Activated naive CD4-positive, alpha-beta T cell treated with anti-CD3 and anti-CD28 coated beads for 36 hours (primary cell): ENCODE results near the gene BRSK2. TPM values are rescaled to one million over a fixed set of nuclear protein-coding genes. Genes with fewer than 3 reads are reported as not detected.

ENCODE experiments used
- CTCF ChIA-PET: fragments of 350-600 bp; sonication (Branson Sonifier 250); formaldehyde crosslinking; loops from one replicate; lab custom pipeline; 2021; ENCODE audit warnings: antibody characterized with exemption; lab: Charles Lee
- DNase-seq: peaks from one replicate; pipeline ENCODE4 v3.0.0-alpha.2; 2020
- H3K27ac Mint-ChIP-seq: one replicate; pipeline ENCODE4 v1.8.0; 2021; ENCODE audit warnings: mild to moderate bottlenecking, mixed read lengths
- H3K27me3 Mint-ChIP-seq: one replicate; pipeline ENCODE4 v1.8.0; 2021; ENCODE audit warnings: low read depth, mixed read lengths
- H3K36me3 Mint-ChIP-seq: one replicate; pipeline ENCODE4 v1.8.0; 2021; ENCODE audit warnings: low read depth, mixed read lengths
- H3K4me1 Mint-ChIP-seq: one replicate; pipeline ENCODE4 v1.8.0; 2021; ENCODE audit warnings: low read depth, mixed read lengths
- H3K4me3 Mint-ChIP-seq: one replicate; pipeline ENCODE4 v1.8.0; 2021; ENCODE audit warnings: mild to moderate bottlenecking, moderate library complexity, mixed read lengths
- H3K9me3 Mint-ChIP-seq: one replicate; pipeline ENCODE4 v1.8.0; 2021; ENCODE audit warnings: mixed read lengths
- intact Hi-C: fragments of 100-400 bp; cut with micrococcal nuclease; formaldehyde crosslinking; loops from one replicate; pipeline ENCODE4 v1.15.1; 2023
- total RNA-seq, 2 experiments: library from RNA; stranded (reverse); gene quantifications; one replicate each; pipeline ENCODE4 v1.2.3, GENCODE V29; 2021

Gene BRSK2
- total RNA-seq, 2 experiments from 2014 or later: 0.17 to 0.44 TPM

DNA sequence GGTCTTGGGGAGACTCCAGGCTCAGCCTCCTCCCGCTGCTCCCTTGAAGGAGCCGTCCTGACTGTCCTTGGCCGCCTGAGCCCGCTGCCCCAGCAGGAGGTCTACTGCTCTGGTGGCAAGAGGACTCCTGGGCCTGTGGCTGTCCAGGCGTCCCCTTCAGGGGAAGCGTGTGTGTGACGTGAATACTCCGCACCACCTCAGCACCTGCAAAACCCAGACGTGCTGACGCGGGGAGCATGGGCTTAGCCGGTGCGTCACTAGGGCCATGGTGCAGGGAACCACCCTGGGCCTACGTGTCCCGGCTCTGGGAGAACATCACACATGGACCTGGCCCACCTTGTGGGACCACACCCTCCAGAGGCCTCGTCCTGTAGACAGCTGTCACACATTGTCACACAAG lies 30.2 kb upstream of the BRSK2 start:
- no peak overlapping the region for H3K4me3 Mint-ChIP-seq
- CTCF ChIA-PET: interaction anchor here (0.7 kb wide), 1 partner anchor 139 kb away, joined by 4 read pairs; no protein-coding TSS in a partner anchor
- H3K27ac Mint-ChIP-seq: no peak overlapping the region
- peaks cover 4% of the 10 kb centered on the region for H3K27me3 Mint-ChIP-seq
- intact Hi-C loops: no loop called here
- no peak for DNase-seq
- no peaks in the 10 kb centered on the region for H3K36me3 Mint-ChIP-seq
- H3K4me1 Mint-ChIP-seq: no peaks in the 10 kb centered on the region
- no peaks in the 10 kb centered on the region for H3K9me3 Mint-ChIP-seq

DNA sequence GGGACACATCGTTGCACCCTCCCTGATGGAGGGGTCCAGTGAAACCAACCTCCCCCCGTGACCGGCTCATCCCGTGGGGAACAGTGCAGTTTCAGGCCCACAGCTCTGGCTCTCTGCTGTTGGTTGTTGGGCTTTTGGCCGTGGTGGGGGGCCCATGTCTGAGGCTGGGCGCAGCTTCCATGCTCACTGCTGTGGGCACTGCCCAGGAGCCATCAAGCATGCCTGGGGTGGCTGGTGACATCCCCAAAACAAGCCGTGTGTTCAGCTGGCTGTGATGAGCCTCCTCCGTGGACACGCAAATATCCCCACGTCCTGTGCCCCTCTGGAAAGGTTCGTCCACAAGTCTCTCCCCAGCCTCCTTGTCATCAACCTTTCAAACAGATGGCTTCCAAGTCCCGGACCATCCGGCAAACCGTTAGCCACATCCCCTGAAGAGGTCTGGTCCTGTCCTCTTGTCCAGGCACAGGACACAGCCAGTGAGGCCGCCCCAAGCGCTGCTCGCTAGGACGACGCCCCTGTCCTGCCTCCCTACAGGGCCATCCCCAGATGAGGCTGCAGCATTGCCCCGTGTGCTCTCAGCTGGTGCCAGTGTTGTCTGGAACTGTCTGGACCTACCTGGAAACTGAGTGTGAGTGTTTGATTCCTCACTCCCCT lies 29.4 kb upstream of the BRSK2 start:
- Mint-ChIP-seq H3K9me3 (peaks cover under 1% of the 10 kb centered on the region), H3K4me3 (no peak overlapping the region), H3K27me3 (peaks cover 4% of the 10 kb centered on the region), H3K36me3 (no peaks in the 10 kb centered on the region), H3K4me1 (no peaks in the 10 kb centered on the region), H3K27ac (no peak overlapping the region)
- CTCF ChIA-PET: no interaction called here
- intact Hi-C loops: no loop called here
- no peak for DNase-seq

GRCh38 chr11:1360835-1361357 lies 28.8 kb upstream of the BRSK2 start:
- H3K4me3 Mint-ChIP-seq: no peak overlapping the region
- peaks cover 4% of the 10 kb centered on the region for H3K27me3 Mint-ChIP-seq
- no peaks in the 10 kb centered on the region for H3K4me1 Mint-ChIP-seq
- peaks cover 5% of the 10 kb centered on the region for H3K9me3 Mint-ChIP-seq
- no peak overlapping the region for H3K27ac Mint-ChIP-seq
- intact Hi-C loops: no loop called here
- DNase-seq: no peak
- CTCF ChIA-PET: no interaction called here
- no peaks in the 10 kb centered on the region for H3K36me3 Mint-ChIP-seq

- no peaks in the 10 kb centered on the region for H3K4me1 Mint-ChIP-seq
- no peaks in the 10 kb centered on the region for H3K36me3 Mint-ChIP-seq
- H3K27me3 Mint-ChIP-seq: peaks cover 2% of the 10 kb centered on the region
- no peak overlapping the region for H3K27ac Mint-ChIP-seq
- peaks cover 13% of the 10 kb centered on the region for H3K9me3 Mint-ChIP-seq
- intact Hi-C loops: no loop called here
- H3K4me3 Mint-ChIP-seq: no peak overlapping the region
- DNase-seq: no peak
- CTCF ChIA-PET: interaction anchor here (0.6 kb wide), 1 partner anchor 12 kb away, joined by 3 read pairs; no protein-coding TSS in a partner anchor
Observed at GRCh38 chr11:1361882-1362281, 27.9 kb upstream of the BRSK2 start.

- Mint-ChIP-seq H3K9me3 (peaks cover 18% of the 10 kb centered on the region), H3K36me3 (no peaks in the 10 kb centered on the region), H3K27ac (no peak overlapping the region), H3K4me1 (no peaks in the 10 kb centered on the region), H3K27me3 (no peaks in the 10 kb centered on the region), H3K4me3 (no peak overlapping the region)
- DNase-seq: no peak
- CTCF ChIA-PET: interaction anchor here (0.7 kb wide), 1 partner anchor 15 kb away, joined by 3 read pairs; no protein-coding TSS in a partner anchor
- intact Hi-C loops: no loop called here
Observed at GRCh38 chr11:1367721-1368120, 22.0 kb upstream of the BRSK2 start.

DNA sequence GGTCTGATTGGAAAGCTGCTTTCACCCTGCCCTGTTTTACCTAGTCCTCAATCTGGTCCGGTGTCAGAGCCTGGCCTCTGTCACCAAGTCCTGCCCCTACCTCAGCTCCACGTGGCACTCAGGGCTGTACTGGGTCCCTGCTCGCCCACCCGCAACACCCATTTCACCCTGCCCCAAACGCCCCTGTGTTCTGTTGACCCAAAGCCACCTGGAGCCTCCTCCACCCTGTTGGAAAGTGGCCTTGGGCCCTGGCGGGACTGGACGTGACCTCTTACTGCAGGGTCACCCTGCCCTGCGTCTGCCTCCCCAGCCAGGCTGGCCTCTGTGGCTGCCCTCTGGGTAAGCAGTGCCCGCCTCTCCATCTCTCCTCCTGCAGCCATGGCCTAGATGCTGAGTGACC lies 21.5 kb upstream of the BRSK2 start:
- DNase-seq: no peak
- Mint-ChIP-seq H3K27ac (no peak overlapping the region), H3K4me1 (no peaks in the 10 kb centered on the region), H3K36me3 (no peaks in the 10 kb centered on the region), H3K4me3 (no peak overlapping the region), H3K27me3 (no peaks in the 10 kb centered on the region), H3K9me3 (peaks cover 18% of the 10 kb centered on the region)
- intact Hi-C loops: no loop called here
- CTCF ChIA-PET: no interaction called here

DNA sequence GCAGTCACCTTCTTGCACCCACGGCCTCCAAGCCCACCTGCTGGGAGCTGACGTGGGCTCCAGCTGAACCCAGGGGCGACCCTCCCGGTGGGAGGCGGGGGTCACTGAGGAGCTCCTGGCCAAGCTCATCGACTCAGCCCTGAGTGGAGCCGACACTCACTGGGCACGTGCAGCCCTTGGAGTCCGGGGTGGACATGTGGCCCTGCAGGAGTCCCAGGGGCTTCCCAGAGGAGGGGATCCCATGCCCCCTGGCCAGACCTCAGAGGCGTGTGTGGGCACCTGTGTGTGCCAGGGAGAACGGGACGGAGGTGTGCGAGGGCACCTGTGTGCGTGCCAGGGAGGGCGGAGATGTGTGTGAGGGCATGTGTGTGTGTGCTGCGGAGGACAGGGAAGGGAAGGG lies 20.8 kb upstream of the BRSK2 start:
- Mint-ChIP-seq H3K27me3 (no peaks in the 10 kb centered on the region), H3K27ac (no peak overlapping the region), H3K4me1 (no peaks in the 10 kb centered on the region), H3K36me3 (no peaks in the 10 kb centered on the region), H3K9me3 (peaks cover 18% of the 10 kb centered on the region), H3K4me3 (no peak overlapping the region)
- CTCF ChIA-PET: no interaction called here
- intact Hi-C loops: no loop called here
- DNase-seq: no peak

DNA sequence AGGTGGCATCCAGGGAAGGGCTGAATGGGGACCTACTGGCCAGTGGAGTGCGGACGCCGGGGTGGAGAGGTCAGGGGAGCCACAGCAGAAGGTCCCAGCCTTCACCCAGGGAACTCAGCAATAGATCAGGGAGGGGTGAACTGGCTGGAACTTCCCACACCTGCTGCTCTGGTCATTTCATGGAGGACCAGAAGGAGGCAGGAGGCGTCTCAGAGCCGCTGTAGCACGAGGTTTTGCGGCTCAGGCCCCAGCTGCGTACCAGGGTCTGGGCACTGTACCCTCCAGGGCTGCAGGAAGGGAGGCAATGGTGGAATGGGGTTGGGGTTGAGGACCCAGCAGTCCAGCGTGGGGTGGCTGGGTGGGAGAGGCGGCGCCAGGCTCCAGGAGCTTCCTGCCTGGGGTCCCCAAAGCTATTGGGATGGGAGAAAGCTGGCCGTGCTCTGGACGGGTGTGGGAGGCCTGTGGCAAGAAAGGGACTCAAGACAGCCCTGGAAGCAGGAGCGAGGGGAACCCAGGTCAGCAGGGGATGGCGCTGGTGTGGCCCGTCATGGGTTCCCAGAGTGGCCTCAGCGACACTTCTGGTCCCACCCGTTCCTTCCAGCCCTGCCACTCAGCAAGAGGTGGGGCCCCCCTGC lies 20.2 kb upstream of the BRSK2 start:
- H3K9me3 Mint-ChIP-seq: peaks cover 18% of the 10 kb centered on the region
- H3K27me3 Mint-ChIP-seq: no peaks in the 10 kb centered on the region
- intact Hi-C loops: no loop called here
- no peak for DNase-seq
- CTCF ChIA-PET: no interaction called here
- H3K36me3 Mint-ChIP-seq: no peaks in the 10 kb centered on the region
- H3K27ac Mint-ChIP-seq: no peak overlapping the region
- H3K4me1 Mint-ChIP-seq: no peaks in the 10 kb centered on the region
- no peak overlapping the region for H3K4me3 Mint-ChIP-seq

DNA sequence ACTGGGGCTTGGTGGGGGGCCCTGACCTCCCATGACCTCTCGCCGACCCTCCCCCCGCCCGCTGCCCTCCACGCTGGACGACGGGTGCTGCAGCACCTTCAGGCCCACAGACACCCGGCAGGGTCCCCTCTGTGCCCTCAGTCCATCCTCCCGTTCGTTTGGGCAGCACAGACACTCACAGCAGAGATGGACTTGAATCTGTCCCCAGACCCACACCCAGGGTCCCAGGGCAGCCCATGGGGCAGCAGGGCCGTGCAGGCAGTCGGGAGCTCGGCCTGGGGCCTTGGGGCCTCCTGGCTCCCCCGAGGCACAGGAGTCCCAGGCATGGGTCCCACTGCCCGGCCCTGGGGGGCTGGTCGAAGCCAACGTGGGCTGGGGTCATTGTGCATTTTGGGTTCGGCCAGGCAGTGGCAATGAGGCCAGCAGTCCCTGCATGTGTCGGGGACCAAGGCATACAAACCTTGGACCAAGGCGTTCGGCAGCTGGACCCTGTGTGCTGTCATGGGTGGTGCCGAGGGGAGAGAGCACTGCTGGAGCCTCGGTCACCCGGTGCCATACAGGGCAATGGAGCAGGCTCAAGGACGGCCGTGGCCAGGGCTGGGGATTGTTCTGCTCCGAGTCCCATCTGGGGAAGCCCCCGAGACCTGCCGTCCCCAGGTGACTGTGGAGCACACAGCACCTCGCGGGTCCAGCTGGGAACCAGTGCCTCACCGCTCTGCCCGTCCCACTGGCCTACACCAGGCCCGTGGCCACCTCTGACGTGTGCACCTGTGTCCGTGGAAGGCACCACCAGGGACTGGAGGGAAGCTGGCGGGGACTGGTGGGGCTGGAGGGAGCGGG lies 19.3 kb upstream of the BRSK2 start:
- intact Hi-C loops: no loop called here
- H3K4me1 Mint-ChIP-seq: no peaks in the 10 kb centered on the region
- no peaks in the 10 kb centered on the region for H3K36me3 Mint-ChIP-seq
- H3K27ac Mint-ChIP-seq: no peak overlapping the region
- no peaks in the 10 kb centered on the region for H3K27me3 Mint-ChIP-seq
- H3K9me3 Mint-ChIP-seq: peaks cover 16% of the 10 kb centered on the region
- CTCF ChIA-PET: no interaction called here
- DNase-seq: no peak
- H3K4me3 Mint-ChIP-seq: no peak overlapping the region

DNA sequence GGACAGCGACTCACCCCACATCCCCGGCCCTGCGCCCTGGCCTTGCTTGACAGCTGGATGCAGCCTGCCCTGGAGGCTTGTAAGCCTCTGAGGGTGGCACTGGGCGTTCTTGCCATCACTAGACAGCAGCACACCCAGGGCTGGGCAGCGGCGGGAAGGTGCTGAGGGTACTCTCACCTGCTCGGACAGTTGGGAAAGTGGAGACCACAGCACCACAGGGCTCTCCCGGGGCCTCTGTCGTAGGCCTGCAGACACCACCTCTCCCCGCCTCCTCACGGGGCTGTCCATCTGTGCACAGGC lies 18.8 kb upstream of the BRSK2 start:
- H3K36me3 Mint-ChIP-seq: no peaks in the 10 kb centered on the region
- no peak for DNase-seq
- CTCF ChIA-PET: no interaction called here
- intact Hi-C loops: no loop called here
- no peaks in the 10 kb centered on the region for H3K27me3 Mint-ChIP-seq
- no peak overlapping the region for H3K27ac Mint-ChIP-seq
- no peak overlapping the region for H3K4me3 Mint-ChIP-seq
- H3K4me1 Mint-ChIP-seq: no peaks in the 10 kb centered on the region
- H3K9me3 Mint-ChIP-seq: peaks cover 13% of the 10 kb centered on the region

- CTCF ChIA-PET: no interaction called here
- Mint-ChIP-seq H3K36me3 (no peaks in the 10 kb centered on the region), H3K27ac (no peak overlapping the region), H3K4me1 (no peaks in the 10 kb centered on the region), H3K9me3 (peaks cover 10% of the 10 kb centered on the region), H3K4me3 (no peak overlapping the region), H3K27me3 (no peaks in the 10 kb centered on the region)
- DNase-seq: no peak
- intact Hi-C loops: no loop called here
Observed at GRCh38 chr11:1371377-1371776, 18.4 kb upstream of the BRSK2 start.

- CTCF ChIA-PET: no interaction called here
- Mint-ChIP-seq H3K27me3 (no peaks in the 10 kb centered on the region), H3K36me3 (no peaks in the 10 kb centered on the region), H3K27ac (no peak overlapping the region), H3K4me3 (no peak overlapping the region), H3K4me1 (no peaks in the 10 kb centered on the region), H3K9me3 (peaks cover 4% of the 10 kb centered on the region)
- intact Hi-C loops: no loop called here
- no peak for DNase-seq
Observed at GRCh38 chr11:1371836-1372465, 17.8 kb upstream of the BRSK2 start.
